DMS 273 (cell line): ENCODE data around the gene RNF224.

ENCODE experiments used
- DNase-seq: peaks from one replicate; lab custom pipeline; 2025; ENCODE audit not compliant: unreplicated experiment; lab: John Stamatoyannopoulos, UW

The RNF224 gene

GRCh38 chr9:137191691-137192447 is 35.4 kb upstream of the RNF224 start:
- DNase-seq: no peak

- DNase-seq: no peak
These were observed 34.9 kb upstream of the RNF224 start for GRCh38 chr9:137192448-137192780.

GRCh38 chr9:137192859-137193258 is 34.4 kb upstream of the RNF224 start:
- DNase-seq: no peak

- DNase-seq: peak; percentile 45
These were observed 33.5 kb upstream of the RNF224 start for GRCh38 chr9:137193771-137194170.

GRCh38 chr9:137194388-137194787 is 32.9 kb upstream of the RNF224 start:
- no peak for DNase-seq

- DNase-seq: no peak
These were observed 32.4 kb upstream of the RNF224 start for GRCh38 chr9:137194909-137195308.

GRCh38 chr9:137195525-137196220 is 31.6 kb upstream of the RNF224 start:
- DNase-seq: peak; percentile 39

GRCh38 chr9:137198051-137198901 is 29.0 kb upstream of the RNF224 start:
- no peak for DNase-seq

GRCh38 chr9:137198902-137199283 is 28.4 kb upstream of the RNF224 start:
- no peak for DNase-seq

- no peak for DNase-seq
These were observed 27.7 kb upstream of the RNF224 start for GRCh38 chr9:137199411-137200121.

GRCh38 chr9:137200311-137201204 is 26.7 kb upstream of the RNF224 start, which contains the start of gene TPRN:
Gene TPRN, minus strand, starts transcription at chr9:137200741. Its CDS starts 30 bp downstream, at chr9:137200711.
- peak; percentile 99 for DNase-seq

- no peak for DNase-seq
These were observed 26.0 kb upstream of the RNF224 start for GRCh38 chr9:137201205-137201868.

- no peak for DNase-seq
These were observed 24.3 kb upstream of the RNF224 start for GRCh38 chr9:137202966-137203365.

- no peak for DNase-seq
These were observed 22.6 kb upstream of the RNF224 start for GRCh38 chr9:137204731-137205125.

- DNase-seq: peak; percentile 95
These were observed 21.9 kb upstream of the RNF224 start, which contains the start of the genes NDOR1 and TMEM203 for GRCh38 chr9:137205126-137206069. Gene NDOR1, plus strand, starts transcription at chr9:137205700. Its CDS starts 78 bp downstream, at chr9:137205778. Gene TMEM203, minus strand, starts transcription at chr9:137205648. Its CDS starts 234 bp downstream, at chr9:137205414.

GRCh38 chr9:137206602-137207001 is 20.7 kb upstream of the RNF224 start:
- no peak for DNase-seq

- DNase-seq: no peak
These were observed 15.8 kb upstream of the RNF224 start for GRCh38 chr9:137211532-137211931.

- peak; percentile 40 for DNase-seq
These were observed 14.8 kb upstream of the RNF224 start for GRCh38 chr9:137212520-137212919.
